GM19240 (cell line): ENCODE measurements around the gene TPM2.
A peak's percentile ranks its signal among the peaks of the same experiment; 100 is the strongest.

Source experiments
- DNase-seq: peaks from one replicate; pipeline ENCODE4 v3.0.0; 2011; ENCODE audit warnings: low spot score; ENCODE audit not compliant: insufficient read length

Gene TPM2

GRCh38 chr9:35679091-35679490, 10.6 kb downstream of the TPM2 start:
- no peak for DNase-seq

- DNase-seq: no peak
Observed at GRCh38 chr9:35675732-35676392, 13.9 kb downstream of the TPM2 start.

GRCh38 chr9:35675204-35675603, 14.5 kb downstream of the TPM2 start:
- DNase-seq: no peak

- DNase-seq: no peak
Observed at GRCh38 chr9:35674025-35674361, 15.7 kb downstream of the TPM2 start.

- no peak for DNase-seq
Observed at GRCh38 chr9:35673132-35674024, 16.3 kb downstream of the TPM2 start, which contains the start of gene CA9. Gene CA9, plus strand, starts transcription at chr9:35673928. Its CDS starts 32 bp downstream, at chr9:35673960.

- DNase-seq: no peak
Observed at GRCh38 chr9:35669331-35670145, 20.2 kb downstream of the TPM2 start.

- DNase-seq: no peak
Observed at GRCh38 chr9:35667939-35668338, 21.8 kb downstream of the TPM2 start.

GRCh38 chr9:35666549-35666948, 23.2 kb downstream of the TPM2 start:
- DNase-seq: no peak

- no peak for DNase-seq
Observed at GRCh38 chr9:35666045-35666444, 23.7 kb downstream of the TPM2 start.

- DNase-seq: no peak
Observed at GRCh38 chr9:35665471-35665818, 24.3 kb downstream of the TPM2 start.

GRCh38 chr9:35664531-35665470, 24.9 kb downstream of the TPM2 start, which contains the start of gene ARHGEF39:
Gene ARHGEF39, minus strand, starts transcription at chr9:35665195. Its CDS starts 26 bp downstream, at chr9:35665169.
- peak; percentile 83 for DNase-seq

- no peak for DNase-seq
Observed at GRCh38 chr9:35662437-35662836, 27.3 kb downstream of the TPM2 start.

- no peak for DNase-seq
Observed at GRCh38 chr9:35661756-35662350, 27.9 kb downstream of the TPM2 start.

- DNase-seq: no peak
Observed at GRCh38 chr9:35660966-35661415, 28.7 kb downstream of the TPM2 start.

GRCh38 chr9:35659340-35659739, 30.4 kb downstream of the TPM2 start:
- no peak for DNase-seq

GRCh38 chr9:35658968-35659220, 30.8 kb downstream of the TPM2 start:
- DNase-seq: no peak

- DNase-seq: peak; percentile 70
Observed at GRCh38 chr9:35658137-35658967, 31.4 kb downstream of the TPM2 start, which contains the start of gene CCDC107. Gene CCDC107, plus strand, starts transcription at chr9:35658292. Its CDS starts 88 bp downstream, at chr9:35658380.

- peak; percentile 85 for DNase-seq
Observed at GRCh38 chr9:35657546-35658136, 32.1 kb downstream of the TPM2 start, which contains the start of gene RMRP. Gene RMRP, minus strand, starts transcription at chr9:35658019.
